Astrocyte (in vitro differentiated cells and primary cell): ENCODE data around the gene CDON. TPM values are rescaled to one million over a fixed set of nuclear protein-coding genes. Genes with fewer than 3 reads are reported as not detected.

ENCODE experiments used
- DNase-seq: peaks from one replicate; pipeline ENCODE4 v3.0.0-alpha.2; 2010; ENCODE audit warnings: low read depth
- FAIRE-seq: peaks from 2 replicates; lab custom pipeline; 2011; peaks lifted over from hg19 to GRCh38; lab: Jason Lieb, UNC
- H2AFZ ChIP-seq: 2 replicates; pipeline ENCODE4 v1.6.0; 2012; ENCODE audit warnings: low read depth, low read length, inconsistent platforms
- H3K27ac ChIP-seq: 2 replicates; pipeline ENCODE4 v1.5.1; 2011; ENCODE audit warnings: low read depth, low read length, inconsistent platforms
- H3K27me3 ChIP-seq: 2 replicates; pipeline ENCODE4 v1.6.0; 2011; ENCODE audit warnings: low read length, inconsistent platforms; ENCODE audit not compliant: insufficient read depth
- H3K36me3 ChIP-seq: 2 replicates; pipeline ENCODE4 v1.5.1; 2011; ENCODE audit warnings: low read length, inconsistent platforms; ENCODE audit not compliant: insufficient read depth
- H3K4me1 ChIP-seq: 2 replicates; pipeline ENCODE4 v1.5.1; 2011; ENCODE audit warnings: low read length, inconsistent platforms; ENCODE audit not compliant: insufficient read depth
- H3K4me2 ChIP-seq: 2 replicates; pipeline ENCODE4 v1.6.0; 2012; ENCODE audit warnings: low read length, inconsistent platforms
- H3K4me3 ChIP-seq: 2 replicates; pipeline ENCODE4 v1.5.1; 2011; ENCODE audit warnings: low read depth, mild to moderate bottlenecking, low read length, inconsistent platforms; ENCODE audit not compliant: insufficient read depth
- H3K79me2 ChIP-seq: 2 replicates; pipeline ENCODE4 v1.6.0; 2012; ENCODE audit warnings: mild to moderate bottlenecking, low read length, inconsistent platforms; ENCODE audit not compliant: insufficient read depth
- H3K9ac ChIP-seq: 2 replicates; pipeline ENCODE4 v1.6.0; 2012; ENCODE audit warnings: mild to moderate bottlenecking, low read length, inconsistent platforms
- H3K9me3 ChIP-seq: 2 replicates; pipeline ENCODE4 v1.5.1; 2012; ENCODE audit warnings: low read depth, mild to moderate bottlenecking, low read length, inconsistent platforms; ENCODE audit not compliant: insufficient read depth
- H4K20me1 ChIP-seq: 2 replicates; pipeline ENCODE4 v1.6.0; 2012; ENCODE audit warnings: low read length, inconsistent platforms; ENCODE audit not compliant: insufficient read depth
- H3K27ac Mint-ChIP-seq: one replicate; pipeline ENCODE4 v1.8.0; 2021; ENCODE audit warnings: mild to moderate bottlenecking, mixed read lengths; ENCODE audit not compliant: unreplicated experiment
- H3K27me3 Mint-ChIP-seq: one replicate; pipeline ENCODE4 v1.8.0; 2021; ENCODE audit warnings: low read depth, mixed read lengths; ENCODE audit not compliant: unreplicated experiment
- H3K36me3 Mint-ChIP-seq: one replicate; pipeline ENCODE4 v1.8.0; 2021; ENCODE audit warnings: low read depth, mixed read lengths; ENCODE audit not compliant: unreplicated experiment
- H3K4me1 Mint-ChIP-seq: one replicate; pipeline ENCODE4 v1.8.0; 2021; ENCODE audit warnings: low read depth, mixed read lengths; ENCODE audit not compliant: unreplicated experiment
- H3K4me3 Mint-ChIP-seq: one replicate; pipeline ENCODE4 v1.8.0; 2021; ENCODE audit warnings: mild to moderate bottlenecking, moderate library complexity, mixed read lengths; ENCODE audit not compliant: unreplicated experiment
- H3K9me3 Mint-ChIP-seq: one replicate; pipeline ENCODE4 v1.8.0; 2021; ENCODE audit warnings: mild to moderate bottlenecking, mixed read lengths; ENCODE audit not compliant: unreplicated experiment
- CTCF ChIP-seq: IDR thresholded peaks from 2 replicates; pipeline ENCODE4 v1.5.1; 2011; ENCODE audit warnings: low read depth, mild to moderate bottlenecking, inconsistent platforms, low read length, moderate library complexity; ENCODE audit not compliant: insufficient read depth
- EZH2 ChIP-seq: IDR thresholded peaks from 2 replicates; pipeline ENCODE4 v1.6.1; 2012; ENCODE audit warnings: mild to moderate bottlenecking, low read length, inconsistent platforms; ENCODE audit not compliant: insufficient read depth
- total RNA-seq: library from RNA; stranded (reverse); gene quantifications from 2 replicates; pipeline ENCODE4 v1.2.1, GENCODE V29; 2021

CDON gene
- total RNA-seq, 1 donor from 2014 or later, result 15.5 TPM

- Mint-ChIP-seq H3K4me1 (peaks cover 8% of the 10 kb centered on the region), H3K27me3 (peaks cover 4% of the 10 kb centered on the region), H3K27ac (no peak overlapping the region), H3K4me3 (no peak overlapping the region), H3K9me3 (peaks cover 1% of the 10 kb centered on the region), H3K36me3 (peaks cover 2% of the 10 kb centered on the region)
- H3K27me3 ChIP-seq, result peaks cover 4% of the 10 kb centered on the region
- TF ChIP-seq EZH2, result no peak
- TF ChIP-seq CTCF, result no peak
- H3K4me2 ChIP-seq, result no peak overlapping the region
- H3K4me3 ChIP-seq, result no peak overlapping the region
- no peak overlapping the region for H2AFZ ChIP-seq
- no peaks in the 10 kb centered on the region for H3K4me1 ChIP-seq
- no peak overlapping the region for H3K9ac ChIP-seq
- H3K9me3 ChIP-seq, result no peaks in the 10 kb centered on the region
- no peaks in the 10 kb centered on the region for H3K79me2 ChIP-seq
- no peak overlapping the region for H3K27ac ChIP-seq
- H4K20me1 ChIP-seq, result no peaks in the 10 kb centered on the region
- H3K36me3 ChIP-seq, result no peaks in the 10 kb centered on the region
- no peak for DNase-seq
- FAIRE-seq, result no peak
These were observed 109.2 kb downstream of the CDON start for GRCh38 chr11:125953401-125953935.

DNA sequence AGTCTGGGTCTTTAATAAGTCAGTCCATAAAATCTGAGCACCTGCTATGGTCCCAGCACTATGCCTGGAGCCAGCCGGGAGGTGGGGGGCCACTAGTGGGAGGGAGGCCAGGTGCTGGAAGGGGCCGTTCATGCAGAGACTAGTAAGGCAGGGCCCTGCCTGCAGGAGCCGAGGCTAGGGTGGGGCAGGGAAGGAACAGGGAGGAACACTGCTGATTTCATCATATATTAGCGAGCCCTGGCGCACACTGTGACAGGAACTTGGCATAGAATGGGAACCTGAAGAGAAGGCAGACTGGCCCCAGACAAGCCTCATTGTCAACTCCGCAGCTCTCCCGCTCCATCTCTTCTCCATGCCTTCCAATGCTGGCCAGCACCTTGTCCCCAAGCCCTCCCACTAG, 109.7 kb downstream of the CDON start:
- Histone ChIP-seq H3K9ac (no peak overlapping the region), H3K27me3 (peaks cover 4% of the 10 kb centered on the region), H3K4me1 (no peaks in the 10 kb centered on the region), H3K4me2 (no peak overlapping the region), H3K9me3 (no peaks in the 10 kb centered on the region), H2AFZ (no peak overlapping the region), H4K20me1 (no peaks in the 10 kb centered on the region), H3K27ac (no peak overlapping the region), H3K4me3 (no peak overlapping the region), H3K36me3 (no peaks in the 10 kb centered on the region), H3K79me2 (no peaks in the 10 kb centered on the region)
- TF ChIP-seq EZH2 (no peak), CTCF (no peak)
- H3K27me3 Mint-ChIP-seq, result peaks cover 4% of the 10 kb centered on the region
- peaks cover 8% of the 10 kb centered on the region for H3K4me1 Mint-ChIP-seq
- H3K36me3 Mint-ChIP-seq, result peaks cover 2% of the 10 kb centered on the region
- FAIRE-seq, result no peak
- peaks cover 1% of the 10 kb centered on the region for H3K9me3 Mint-ChIP-seq
- no peak overlapping the region for H3K4me3 Mint-ChIP-seq
- DNase-seq, result no peak
- H3K27ac Mint-ChIP-seq, result no peak overlapping the region

DNA sequence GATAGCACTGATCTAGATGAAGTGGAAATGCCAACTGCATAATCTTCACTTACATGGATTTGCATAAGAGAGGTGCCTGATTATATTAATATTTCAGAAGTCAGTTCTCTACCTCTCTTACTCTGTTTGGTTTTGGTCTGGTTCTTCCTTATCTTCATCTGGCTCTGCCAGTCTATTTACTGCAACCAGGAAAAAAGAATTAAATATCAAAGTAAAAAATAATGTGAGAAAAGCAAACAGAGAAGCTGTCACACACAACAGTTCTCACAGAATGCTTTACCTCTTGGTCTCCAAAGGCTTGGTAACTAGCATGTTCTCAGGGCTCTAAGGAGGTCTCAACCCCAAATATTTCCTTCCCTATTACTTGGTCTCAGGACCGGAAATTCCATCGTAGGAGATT, 110.1 kb downstream of the CDON start:
- Mint-ChIP-seq H3K27me3 (peaks cover 4% of the 10 kb centered on the region), H3K4me1 (peaks cover 8% of the 10 kb centered on the region), H3K4me3 (no peak overlapping the region), H3K9me3 (peaks cover 1% of the 10 kb centered on the region), H3K27ac (no peak overlapping the region), H3K36me3 (peaks cover 2% of the 10 kb centered on the region)
- H3K4me1 ChIP-seq, result no peaks in the 10 kb centered on the region
- H3K36me3 ChIP-seq, result no peaks in the 10 kb centered on the region
- no peak overlapping the region for H2AFZ ChIP-seq
- H3K9me3 ChIP-seq, result no peaks in the 10 kb centered on the region
- no peak for DNase-seq
- peaks cover 4% of the 10 kb centered on the region for H3K27me3 ChIP-seq
- TF ChIP-seq EZH2 (no peak), CTCF (no peak)
- H4K20me1 ChIP-seq, result no peaks in the 10 kb centered on the region
- no peak overlapping the region for H3K4me3 ChIP-seq
- no peak overlapping the region for H3K27ac ChIP-seq
- no peak for FAIRE-seq
- H3K4me2 ChIP-seq, result no peak overlapping the region
- H3K9ac ChIP-seq, result no peak overlapping the region
- no peaks in the 10 kb centered on the region for H3K79me2 ChIP-seq
